ENCODE measurements around the gene CAPN14. TPM values are rescaled to one million over a fixed set of nuclear protein-coding genes. Genes with fewer than 3 reads are reported as not detected.

Gene CAPN14
- total RNA-seq, 2 experiments from 2014 or later, result 0.59 to 0.69 TPM

GRCh38 chr2:31138037-31138962 is 79.0 kb downstream of the CAPN14 start, which contains the start of gene GALNT14:
Gene GALNT14, minus strand, starts transcription at chr2:31138440. Its CDS starts 354 bp downstream, at chr2:31138086.
- DNase-seq (peak; percentile 68), ATAC-seq (peak; percentile 85)
- H3K27ac Mint-ChIP-seq, result peak within 1 kb of the TSS; percentile 62
- intact Hi-C loops (cut with micrococcal nuclease), result no loop called here
- peaks cover 51% of the 10 kb centered on the region for H3K27me3 Mint-ChIP-seq
- POLR2A ChIA-PET, result no interaction called here
- peaks cover 8% of the 10 kb centered on the region for H3K4me1 Mint-ChIP-seq (ENCODE audit: low read depth)
- CTCF ChIA-PET, result interaction anchor here (1.0 to 2.1 kb wide), 11 partner anchors 12 to 427 kb away, joined by 3 to 11 read pairs (median 4); partner anchors contain the start of gene EHD3
- no peaks in the 10 kb centered on the region for H3K36me3 Mint-ChIP-seq (ENCODE audit: low read depth)
- TF ChIP-seq CTCF (IDR thresholded peaks at IDR 0.05), result peak; percentile 58
- no peaks in the 10 kb centered on the region for H3K9me3 Mint-ChIP-seq
- H3K4me3 Mint-ChIP-seq, result peak within 1 kb of the TSS; percentile 67

- Mint-ChIP-seq H3K36me3 (ENCODE audit: low read depth) (no peaks in the 10 kb centered on the region), H3K27me3 (peaks cover 51% of the 10 kb centered on the region), H3K4me3 (peak overlapping the region; percentile 67), H3K27ac (peak overlapping the region; percentile 62), H3K4me1 (ENCODE audit: low read depth) (peaks cover 8% of the 10 kb centered on the region), H3K9me3 (no peaks in the 10 kb centered on the region)
- CTCF ChIA-PET, result interaction anchor here (1.0 to 2.1 kb wide), 10 partner anchors 13 to 426 kb away, joined by 3 to 11 read pairs (median 4); partner anchors contain the start of gene EHD3
- intact Hi-C loops (cut with micrococcal nuclease), result no loop called here
- DNase-seq (no peak), ATAC-seq (no peak)
- TF ChIP-seq CTCF (IDR thresholded peaks at IDR 0.05), result no peak
- POLR2A ChIA-PET, result no interaction called here
These were observed 79.9 kb downstream of the CAPN14 start for GRCh38 chr2:31137211-31138036.

- DNase-seq, result peak; percentile 12
These were observed 80.6 kb downstream of the CAPN14 start for GRCh38 chr2:31136732-31137131.

GRCh38 chr2:31136000-31136399 is 81.3 kb downstream of the CAPN14 start:
- Mint-ChIP-seq H3K9me3 (no peaks in the 10 kb centered on the region), H3K4me3 (no peak overlapping the region), H3K36me3 (ENCODE audit: low read depth) (no peaks in the 10 kb centered on the region), H3K4me1 (ENCODE audit: low read depth) (peaks cover 8% of the 10 kb centered on the region), H3K27me3 (peaks cover 48% of the 10 kb centered on the region), H3K27ac (no peak overlapping the region)
- ChIA-PET POLR2A (no interaction called here), CTCF (interaction anchor here (0.9 kb wide), 1 partner anchor 34 kb away, joined by 3 read pairs; no protein-coding TSS in a partner anchor)
- no peak for ATAC-seq
- intact Hi-C loops (cut with micrococcal nuclease), result no loop called here
- DNase-seq, result no peak
- no peak for TF ChIP-seq CTCF (IDR thresholded peaks at IDR 0.05)

More at GRCh38 chr2:31136732-31137131, 80.6 kb downstream of the CAPN14 start:
- POLR2A ChIA-PET, result no interaction called here
- peaks cover 8% of the 10 kb centered on the region for H3K4me1 Mint-ChIP-seq (ENCODE audit: low read depth)
- ATAC-seq, result no peak
- intact Hi-C loops (cut with micrococcal nuclease), result no loop called here
- CTCF ChIA-PET, result interaction anchor here (1.6 kb wide), 1 partner anchor 97 kb away, joined by 4 read pairs; the partner anchor contains the start of gene EHD3
- TF ChIP-seq CTCF (IDR thresholded peaks at IDR 0.05), result no peak
- H3K9me3 Mint-ChIP-seq, result no peaks in the 10 kb centered on the region
- H3K27ac Mint-ChIP-seq, result no peak overlapping the region
- peaks cover 48% of the 10 kb centered on the region for H3K27me3 Mint-ChIP-seq
- no peaks in the 10 kb centered on the region for H3K36me3 Mint-ChIP-seq (ENCODE audit: low read depth)
- peak overlapping the region; percentile 64 for H3K4me3 Mint-ChIP-seq

Measured in activated CD8-positive, alpha-beta T cell treated with anti-CD3 and anti-CD28 coated beads for 36 hours (primary cell).